SH-SY5Y (cell line): ENCODE results near the gene LLGL1.

ENCODE experiments used
- GATA2 ChIP-seq: IDR thresholded peaks from 2 replicates; pipeline ENCODE4 v1.6.1; 2011; ENCODE audit warnings: mild to moderate bottlenecking, low read depth, low read length
- GATA3 ChIP-seq: IDR thresholded peaks from 2 replicates; pipeline ENCODE4 v1.6.1; 2011; ENCODE audit warnings: low read depth, mild to moderate bottlenecking, low read length, moderate library complexity

LLGL1 gene

DNA sequence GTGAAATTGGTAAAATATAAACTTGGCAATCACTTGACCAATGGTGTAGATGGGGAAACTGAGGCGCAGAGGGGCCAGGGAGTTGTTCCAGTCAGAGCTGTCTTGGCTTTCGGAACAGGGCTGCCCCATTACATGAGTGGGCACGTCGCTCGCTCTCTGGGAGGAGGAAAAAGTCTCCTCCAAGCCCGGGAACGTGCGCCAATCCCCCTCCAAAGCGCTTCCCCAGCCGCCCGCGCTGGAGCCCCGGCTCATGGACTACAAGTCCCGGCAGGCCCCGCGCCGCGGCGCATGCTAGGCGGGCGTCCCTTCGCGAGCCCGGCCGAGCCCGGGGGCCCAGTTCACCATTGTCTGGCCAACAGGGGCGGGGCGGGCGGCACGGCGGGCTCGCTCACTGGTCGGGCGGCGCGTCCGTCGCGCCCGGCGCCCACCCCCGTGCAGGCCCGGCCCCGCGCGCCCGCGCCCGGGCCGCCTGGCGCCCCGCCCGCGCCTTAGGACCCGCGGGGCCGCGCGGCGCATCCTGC is at the start of gene LLGL1:
Gene LLGL1 (plus strand): TSS at position 515 of the 521 bp plus-strand sequence. CDS start 48 bp downstream, outside the sequence.
- TF ChIP-seq GATA2 (no peak), GATA3 (no peak)

DNA sequence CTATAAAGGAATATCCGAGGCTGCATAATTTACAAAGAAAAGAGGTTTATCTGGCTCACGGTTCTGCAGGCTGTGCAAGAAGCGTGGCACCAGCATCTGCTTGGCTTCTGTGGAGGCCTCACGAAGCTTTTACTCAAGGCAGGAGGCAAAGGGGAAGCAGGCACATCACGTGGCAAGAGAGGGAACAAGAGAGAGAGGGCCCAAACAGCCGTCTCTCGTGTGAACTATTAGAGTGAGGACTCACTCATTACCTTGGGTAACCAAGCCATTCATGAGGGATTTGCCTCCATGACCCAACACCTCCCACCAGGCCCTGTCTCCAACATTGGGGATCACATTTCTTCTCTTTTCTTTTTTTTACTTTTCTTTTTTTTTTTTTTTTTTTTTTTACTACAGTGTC is 49.3 kb upstream of the LLGL1 start:
- TF ChIP-seq GATA3: no peak
- TF ChIP-seq GATA2: no peak

DNA sequence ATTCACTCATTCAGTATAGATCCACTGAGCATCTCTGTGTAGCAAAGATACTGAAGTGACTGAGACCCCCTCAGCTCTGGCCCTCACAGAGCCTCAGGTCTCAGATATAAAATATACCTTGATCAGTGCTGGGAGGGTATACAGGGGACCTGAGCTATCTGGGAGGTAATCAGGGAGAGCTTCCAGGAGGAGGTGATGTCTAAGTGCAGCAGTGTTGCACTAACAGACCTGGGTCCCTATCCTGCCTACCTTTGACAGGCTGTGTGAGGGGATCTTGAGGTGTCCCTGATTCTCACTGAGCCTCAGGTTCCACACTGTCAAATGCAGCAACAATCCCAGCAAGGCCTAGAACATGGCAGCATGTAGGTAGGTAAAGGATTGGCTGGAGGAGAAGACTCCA is 48.3 kb upstream of the LLGL1 start:
- TF ChIP-seq GATA2 (no peak), GATA3 (no peak)

DNA sequence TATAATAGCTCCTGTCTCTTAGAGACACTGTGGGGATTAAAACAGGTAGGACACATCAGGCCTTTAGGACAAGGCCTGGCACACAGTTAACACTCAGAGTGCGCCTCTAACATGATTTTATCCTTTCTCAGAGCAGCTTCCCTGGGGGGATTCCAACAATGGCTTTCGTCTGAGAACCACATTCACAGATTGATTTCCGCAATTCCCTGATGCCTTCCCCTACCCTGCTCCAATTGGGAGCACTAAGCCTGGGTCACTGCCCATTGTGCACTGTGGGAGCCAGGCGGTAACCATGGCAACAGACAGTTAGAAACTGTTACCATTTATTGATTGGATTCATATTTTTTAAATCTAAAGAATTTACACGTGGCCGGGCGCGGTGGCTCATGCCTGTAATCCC is 47.7 kb upstream of the LLGL1 start:
- no peak for TF ChIP-seq GATA2
- TF ChIP-seq GATA3: no peak

- TF ChIP-seq GATA2: no peak
- no peak for TF ChIP-seq GATA3
Observed at GRCh38 chr17:18179196-18179595, 46.2 kb upstream of the LLGL1 start.

DNA sequence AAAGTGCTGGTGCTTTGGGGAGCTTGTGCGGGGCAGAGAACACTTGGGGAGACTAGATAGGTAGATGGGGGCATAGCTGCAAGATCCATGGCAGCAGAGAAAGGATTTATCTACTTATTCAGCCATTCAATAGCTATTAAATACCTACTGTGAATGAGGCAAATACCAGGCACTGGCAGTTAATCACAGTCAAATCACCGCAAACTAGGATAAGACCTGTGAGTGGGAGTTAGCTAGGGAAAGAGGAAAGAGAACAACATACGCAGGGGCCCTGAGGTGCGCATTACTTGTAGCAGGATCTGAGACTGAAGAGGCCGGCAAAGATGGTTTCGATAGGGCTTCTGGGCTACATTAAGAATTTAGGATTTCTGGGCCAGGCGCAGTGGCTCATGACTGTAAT is 45.6 kb upstream of the LLGL1 start:
- TF ChIP-seq GATA3: no peak
- TF ChIP-seq GATA2: no peak

- TF ChIP-seq GATA3 (no peak), GATA2 (no peak)
Observed at GRCh38 chr17:18181358-18181757, 44.1 kb upstream of the LLGL1 start.

DNA sequence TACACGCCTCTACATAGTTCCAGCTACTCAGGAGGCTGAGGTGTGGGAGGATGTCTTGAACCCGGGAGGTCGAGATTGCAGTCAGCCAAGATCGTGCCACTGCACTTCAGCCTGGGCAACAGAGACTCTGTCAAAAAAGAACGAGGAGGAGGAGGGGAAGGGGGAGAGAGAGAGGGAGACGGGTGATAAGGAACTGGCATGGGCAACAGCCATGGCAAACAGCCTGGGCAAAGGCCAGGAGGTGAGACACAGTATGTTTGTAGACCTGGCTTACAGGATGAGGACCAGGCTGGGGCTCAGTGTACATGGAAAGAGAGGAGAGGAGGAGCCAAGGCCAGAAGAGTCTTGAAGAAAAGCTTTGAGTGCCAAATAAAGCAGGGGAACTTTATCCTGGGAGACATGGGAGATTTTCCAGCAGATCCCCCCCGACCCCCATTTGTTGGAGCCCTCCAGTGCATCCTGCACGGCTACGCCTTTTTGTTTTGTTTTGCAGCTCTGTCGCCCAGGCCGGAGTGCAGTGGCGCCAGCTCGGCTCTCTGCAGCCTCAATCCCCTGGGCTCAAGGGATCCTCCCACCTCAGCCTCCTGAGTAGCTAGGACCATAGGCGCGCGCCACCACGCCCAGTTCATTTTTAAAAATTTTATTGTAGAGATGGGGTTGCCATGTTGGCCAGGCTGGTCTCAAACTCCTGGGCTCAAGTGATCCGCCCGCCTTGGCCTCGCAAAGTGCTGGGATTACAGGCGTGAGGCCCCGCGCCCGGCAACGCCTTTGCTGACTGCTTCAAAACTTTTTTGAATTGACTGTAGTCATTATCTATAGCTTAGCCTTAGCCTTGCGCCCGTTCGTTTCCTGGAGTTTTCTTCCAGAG is 43.1 kb upstream of the LLGL1 start:
- TF ChIP-seq GATA2 (no peak), GATA3 (no peak)

DNA sequence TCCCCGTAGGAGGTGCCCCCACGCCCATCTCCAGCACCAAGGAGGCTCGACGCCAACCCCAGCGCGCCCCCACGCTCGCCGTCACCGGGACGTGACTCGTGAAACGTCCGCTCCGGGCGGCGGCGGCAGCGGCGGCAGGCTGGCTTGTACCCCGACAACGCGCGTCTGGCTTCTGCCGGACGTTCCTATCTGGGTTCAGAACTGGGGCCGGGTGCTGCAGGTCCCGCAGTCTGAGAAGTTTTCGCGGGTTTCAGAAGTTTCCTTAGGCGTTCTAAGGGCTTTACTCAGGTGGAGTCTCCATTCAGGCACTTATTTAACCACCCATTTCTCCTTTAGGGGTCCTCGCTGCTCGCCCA is 42.5 kb upstream of the LLGL1 start:
- TF ChIP-seq GATA3 (no peak), GATA2 (no peak; the same call in 1 of the 2 replicates)

- TF ChIP-seq GATA3: no peak
- TF ChIP-seq GATA2: no peak; the same call in 1 of the 2 replicates
Observed at GRCh38 chr17:18183334-18184142, 41.9 kb upstream of the LLGL1 start, which contains the start of gene ALKBH5. Gene ALKBH5, plus strand, starts transcription at chr17:18183828. Its CDS starts 416 bp downstream, at chr17:18184244.

DNA sequence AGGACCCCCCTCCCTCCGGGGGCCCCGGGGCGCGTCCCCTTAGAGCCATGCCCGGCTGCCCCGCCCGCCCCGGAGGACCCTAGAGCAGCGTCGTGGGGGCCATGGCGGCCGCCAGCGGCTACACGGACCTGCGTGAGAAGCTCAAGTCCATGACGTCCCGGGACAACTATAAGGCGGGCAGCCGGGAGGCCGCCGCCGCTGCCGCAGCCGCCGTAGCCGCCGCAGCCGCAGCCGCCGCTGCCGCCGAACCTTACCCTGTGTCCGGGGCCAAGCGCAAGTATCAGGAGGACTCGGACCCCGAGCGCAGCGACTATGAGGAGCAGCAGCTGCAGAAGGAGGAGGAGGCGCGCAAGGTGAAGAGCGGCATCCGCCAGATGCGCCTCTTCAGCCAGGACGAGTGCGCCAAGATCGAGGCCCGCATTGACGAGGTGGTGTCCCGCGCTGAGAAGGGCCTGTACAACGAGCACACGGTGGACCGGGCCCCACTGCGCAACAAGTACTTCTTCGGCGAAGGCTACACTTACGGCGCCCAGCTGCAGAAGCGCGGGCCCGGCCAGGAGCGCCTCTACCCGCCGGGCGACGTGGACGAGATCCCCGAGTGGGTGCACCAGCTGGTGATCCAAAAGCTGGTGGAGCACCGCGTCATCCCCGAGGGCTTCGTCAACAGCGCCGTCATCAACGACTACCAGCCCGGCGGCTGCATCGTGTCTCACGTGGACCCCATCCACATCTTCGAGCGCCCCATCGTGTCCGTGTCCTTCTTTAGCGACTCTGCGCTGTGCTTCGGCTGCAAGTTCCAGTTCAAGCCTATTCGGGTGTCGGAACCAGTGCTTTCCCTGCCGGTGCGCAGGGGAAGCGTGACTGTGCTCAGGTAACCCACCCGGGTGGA is 41.0 kb upstream of the LLGL1 start:
- TF ChIP-seq GATA2 (no peak), GATA3 (no peak)

- TF ChIP-seq GATA2 (no peak), GATA3 (no peak)
Observed at GRCh38 chr17:18185391-18185790, 40.0 kb upstream of the LLGL1 start.

- no peak for TF ChIP-seq GATA3
Observed at GRCh38 chr17:18185832-18186626, 39.4 kb upstream of the LLGL1 start.

- TF ChIP-seq GATA3: no peak
- TF ChIP-seq GATA2: no peak
Observed at GRCh38 chr17:18186627-18186982, 38.8 kb upstream of the LLGL1 start.
